PFSK-1 (cell line): ENCODE results near the gene FRMD4A.

Source experiments
- FOXP2 ChIP-seq: optimal IDR thresholded peaks from 2 replicates; pipeline ENCODE3; 2011; ENCODE audit warnings: borderline replicate concordance, control low read depth, inconsistent platforms; ENCODE audit not compliant: insufficient read depth; ENCODE audit errors: extremely low read length, extremely low read depth
- POLR2AphosphoS5 ChIP-seq: IDR thresholded peaks from 2 replicates; pipeline ENCODE4 v1.6.1; 2012; ENCODE audit warnings: low read depth, mild to moderate bottlenecking, control low read depth, low read length, moderate library complexity
- SIN3A ChIP-seq: IDR thresholded peaks from 2 replicates; pipeline ENCODE4 v1.6.1; 2012; ENCODE audit warnings: mild to moderate bottlenecking, low read length, moderate library complexity, borderline replicate concordance; ENCODE audit not compliant: insufficient read depth
- TAF1 ChIP-seq: IDR thresholded peaks from 2 replicates; pipeline ENCODE4 v1.6.1; 2012; ENCODE audit warnings: low read length, control low read depth, borderline replicate concordance; ENCODE audit not compliant: insufficient read depth
- TF ChIP-seq, protein P1 (sequence below), 2 experiments: IDR thresholded peaks; 2 replicates each; pipeline versions ENCODE4 v1.6.1 to v1.8.0; 2011 to 2012; ENCODE audit warnings: low read depth in 2 of 2, low read length in 2 of 2, control low read depth in 1 of 2, inconsistent platforms in 1 of 2, mild to moderate bottlenecking in 1 of 2, moderate library complexity in 1 of 2; ENCODE audit not compliant: insufficient read depth in 1 of 2

The FRMD4A gene

DNA sequence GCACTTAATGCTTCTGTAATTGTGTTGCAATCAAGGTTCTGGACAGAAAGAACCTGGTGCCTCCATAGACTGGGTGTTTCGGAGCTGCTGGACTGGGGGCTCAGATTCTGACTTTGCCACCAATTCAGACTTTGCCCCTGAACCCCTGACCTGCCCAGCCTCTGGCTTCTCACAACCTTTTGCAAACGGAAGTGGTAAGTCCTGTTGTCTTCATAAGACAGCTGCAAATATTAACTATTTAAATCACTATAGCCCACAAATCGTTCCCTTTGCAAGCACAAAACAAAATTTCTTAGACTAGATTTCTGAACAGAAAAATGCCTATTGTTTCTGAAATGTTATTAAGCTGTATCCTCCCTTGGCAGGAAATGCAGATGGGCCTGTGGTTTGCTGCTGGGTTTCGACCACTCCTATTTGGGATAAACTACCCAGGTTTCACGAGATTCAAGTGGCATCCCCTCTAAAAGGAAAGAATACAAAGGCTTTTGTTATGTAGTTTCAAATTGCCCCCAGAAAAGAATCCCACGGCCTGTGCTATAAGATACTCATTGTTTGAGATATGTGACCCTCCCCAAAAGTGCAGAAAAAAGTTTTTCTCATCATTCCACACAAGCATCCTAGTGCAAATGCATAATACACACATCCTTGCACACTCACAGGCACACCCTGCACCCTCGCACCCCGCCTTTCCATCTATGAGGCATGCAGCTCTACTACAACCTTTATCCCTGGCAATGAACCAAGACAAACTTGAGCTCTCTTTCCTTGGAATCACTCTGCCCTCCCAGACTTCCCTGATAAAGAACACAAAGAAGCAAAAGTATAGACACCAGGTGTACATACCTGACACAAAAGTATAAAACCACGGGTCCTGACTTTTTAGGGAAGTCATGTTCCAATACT, 534.8 kb downstream of the FRMD4A start:
- TF ChIP-seq, protein P1, sequence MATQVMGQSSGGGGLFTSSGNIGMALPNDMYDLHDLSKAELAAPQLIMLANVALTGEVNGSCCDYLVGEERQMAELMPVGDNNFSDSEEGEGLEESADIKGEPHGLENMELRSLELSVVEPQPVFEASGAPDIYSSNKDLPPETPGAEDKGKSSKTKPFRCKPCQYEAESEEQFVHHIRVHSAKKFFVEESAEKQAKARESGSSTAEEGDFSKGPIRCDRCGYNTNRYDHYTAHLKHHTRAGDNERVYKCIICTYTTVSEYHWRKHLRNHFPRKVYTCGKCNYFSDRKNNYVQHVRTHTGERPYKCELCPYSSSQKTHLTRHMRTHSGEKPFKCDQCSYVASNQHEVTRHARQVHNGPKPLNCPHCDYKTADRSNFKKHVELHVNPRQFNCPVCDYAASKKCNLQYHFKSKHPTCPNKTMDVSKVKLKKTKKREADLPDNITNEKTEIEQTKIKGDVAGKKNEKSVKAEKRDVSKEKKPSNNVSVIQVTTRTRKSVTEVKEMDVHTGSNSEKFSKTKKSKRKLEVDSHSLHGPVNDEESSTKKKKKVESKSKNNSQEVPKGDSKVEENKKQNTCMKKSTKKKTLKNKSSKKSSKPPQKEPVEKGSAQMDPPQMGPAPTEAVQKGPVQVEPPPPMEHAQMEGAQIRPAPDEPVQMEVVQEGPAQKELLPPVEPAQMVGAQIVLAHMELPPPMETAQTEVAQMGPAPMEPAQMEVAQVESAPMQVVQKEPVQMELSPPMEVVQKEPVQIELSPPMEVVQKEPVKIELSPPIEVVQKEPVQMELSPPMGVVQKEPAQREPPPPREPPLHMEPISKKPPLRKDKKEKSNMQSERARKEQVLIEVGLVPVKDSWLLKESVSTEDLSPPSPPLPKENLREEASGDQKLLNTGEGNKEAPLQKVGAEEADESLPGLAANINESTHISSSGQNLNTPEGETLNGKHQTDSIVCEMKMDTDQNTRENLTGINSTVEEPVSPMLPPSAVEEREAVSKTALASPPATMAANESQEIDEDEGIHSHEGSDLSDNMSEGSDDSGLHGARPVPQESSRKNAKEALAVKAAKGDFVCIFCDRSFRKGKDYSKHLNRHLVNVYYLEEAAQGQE (IDR thresholded peaks at IDR 0.05; ENCODE audit: insufficient read depth in 1 of 2, low read depth in 2 of 2, low read length in 2 of 2): no peak
- TF ChIP-seq SIN3A (no peak), FOXP2 (no peak), TAF1 (no peak), POLR2AphosphoS5 (no peak)

DNA sequence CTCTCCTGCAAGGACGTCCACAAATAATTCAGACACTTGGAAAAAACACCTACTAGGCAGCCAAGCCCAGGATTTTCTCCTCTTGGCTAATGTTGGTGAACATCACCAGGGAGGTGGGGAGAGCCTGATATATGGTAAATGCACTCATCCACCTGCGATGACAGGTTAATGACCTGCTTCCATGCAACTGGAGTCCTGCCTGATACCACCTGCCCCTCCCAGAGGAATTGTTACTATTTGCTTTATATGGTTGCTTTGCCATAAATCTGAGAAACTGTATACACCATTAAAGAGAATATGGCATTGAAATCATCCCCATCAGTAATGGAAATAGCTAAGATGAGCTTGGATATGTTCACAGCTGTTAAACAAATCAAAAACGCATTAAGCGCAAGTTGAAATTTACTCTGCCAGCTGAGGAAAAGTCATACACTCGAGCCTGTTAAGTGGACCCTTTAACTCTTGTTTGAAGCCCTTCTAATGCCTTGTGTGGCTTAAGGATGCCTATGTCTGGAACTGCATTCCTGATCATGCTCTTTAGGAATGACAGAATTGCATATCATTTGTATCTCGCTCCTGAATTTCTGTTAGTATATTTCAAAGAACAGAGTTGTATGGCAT, 535.6 kb downstream of the FRMD4A start:
- no peak for TF ChIP-seq FOXP2
- TF ChIP-seq TAF1: no peak
- no peak for TF ChIP-seq SIN3A
- TF ChIP-seq, protein P1 (IDR thresholded peaks at IDR 0.05; ENCODE audit: insufficient read depth in 1 of 2, low read depth in 2 of 2, low read length in 2 of 2): no peak
- no peak for TF ChIP-seq POLR2AphosphoS5

DNA sequence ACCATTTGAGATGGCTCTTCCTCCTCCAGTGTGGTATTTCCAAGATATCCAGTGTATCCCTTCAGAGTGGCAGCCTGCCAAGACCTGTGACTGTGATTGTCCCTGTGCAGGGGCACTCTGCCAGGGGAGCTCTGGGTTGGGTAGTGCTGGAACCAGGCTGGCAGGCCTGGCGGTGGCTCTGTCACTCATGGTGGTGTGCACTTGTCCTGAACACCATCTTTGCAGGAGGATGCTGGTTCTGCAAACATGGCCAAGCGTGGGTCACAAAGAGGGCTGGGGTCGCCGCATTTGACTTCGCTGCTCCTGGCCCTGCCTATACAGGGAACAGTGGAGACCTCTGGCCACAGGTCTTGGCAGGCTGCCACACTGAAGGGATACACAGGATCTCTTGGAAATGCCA, 538.7 kb downstream of the FRMD4A start:
- no peak for TF ChIP-seq FOXP2
- TF ChIP-seq SIN3A: no peak
- TF ChIP-seq, protein P1 (IDR thresholded peaks at IDR 0.05; ENCODE audit: insufficient read depth in 1 of 2, low read depth in 2 of 2, low read length in 2 of 2): no peak
- no peak for TF ChIP-seq POLR2AphosphoS5
- TF ChIP-seq TAF1: no peak

DNA sequence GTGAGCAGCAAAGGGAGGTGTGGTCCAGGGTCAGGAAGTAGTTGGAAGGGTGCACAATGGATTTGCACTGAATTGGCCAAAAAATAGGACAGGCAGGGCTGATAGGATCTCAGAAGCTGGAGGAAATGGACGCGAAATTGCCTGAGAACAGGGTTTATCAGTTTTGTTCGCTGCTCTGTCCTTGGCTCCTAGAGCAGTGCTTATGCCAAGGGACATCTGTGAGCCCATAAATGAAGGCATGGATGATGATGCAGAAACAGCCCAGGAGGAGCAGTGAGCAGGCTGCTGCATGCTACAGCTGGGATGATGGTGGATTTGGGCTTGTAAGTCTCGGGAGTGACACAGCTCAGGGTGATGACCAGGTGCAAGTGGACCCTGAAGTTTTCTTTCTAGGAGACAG, 539.2 kb downstream of the FRMD4A start:
- TF ChIP-seq, protein P1 (IDR thresholded peaks at IDR 0.05; ENCODE audit: insufficient read depth in 1 of 2, low read depth in 2 of 2, low read length in 2 of 2): no peak
- TF ChIP-seq POLR2AphosphoS5 (no peak), TAF1 (no peak), FOXP2 (no peak), SIN3A (no peak)
